Hypothalamus (tissue), 51 donors: ENCODE measurements around the gene KIAA1217.

Source experiments
- DNase-seq, 51 donors: peaks; one replicate each; lab custom pipeline; 2025; lab: John Stamatoyannopoulos, UW

The KIAA1217 gene

DNA sequence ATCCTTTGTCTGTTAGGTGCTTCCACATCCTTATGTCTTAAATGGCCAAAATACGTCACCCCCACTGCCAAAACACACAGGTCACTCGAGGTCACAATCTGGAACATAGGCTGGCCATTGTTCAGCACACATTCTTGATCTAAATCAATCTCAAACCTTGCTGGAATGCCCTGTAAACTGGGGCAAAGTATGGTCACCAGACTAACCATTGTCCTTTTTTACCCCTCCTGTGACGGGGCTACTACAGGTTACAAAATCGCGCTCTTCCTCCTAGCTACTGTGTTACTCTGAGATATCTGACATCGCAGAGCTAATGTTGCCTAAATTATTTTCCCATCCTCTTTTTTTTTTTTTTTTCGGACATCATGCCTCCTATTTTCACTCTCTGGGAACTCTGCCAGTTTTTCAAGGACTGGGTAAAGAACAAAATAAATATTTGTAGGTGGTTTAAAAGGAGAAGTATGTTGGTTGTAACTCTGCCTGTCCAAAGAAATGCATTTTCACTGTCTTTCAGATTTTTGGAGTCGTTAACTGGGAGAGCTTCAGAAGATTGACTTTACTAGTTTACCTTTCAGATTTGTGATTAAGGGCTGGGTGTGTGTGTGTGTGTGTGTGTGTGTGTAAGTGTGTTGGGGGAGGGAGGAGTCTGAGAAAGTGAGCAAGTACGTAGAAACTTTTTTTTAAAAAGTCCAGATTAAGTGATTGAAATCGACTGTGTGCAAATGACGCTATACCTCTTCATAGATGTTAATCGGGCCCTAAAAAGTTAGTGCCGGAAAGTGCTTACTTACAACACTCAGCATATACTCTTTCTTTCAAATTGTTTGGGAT is 942 bp upstream of the KIAA1217 start:
- DNase-seq, result no peak

DNA sequence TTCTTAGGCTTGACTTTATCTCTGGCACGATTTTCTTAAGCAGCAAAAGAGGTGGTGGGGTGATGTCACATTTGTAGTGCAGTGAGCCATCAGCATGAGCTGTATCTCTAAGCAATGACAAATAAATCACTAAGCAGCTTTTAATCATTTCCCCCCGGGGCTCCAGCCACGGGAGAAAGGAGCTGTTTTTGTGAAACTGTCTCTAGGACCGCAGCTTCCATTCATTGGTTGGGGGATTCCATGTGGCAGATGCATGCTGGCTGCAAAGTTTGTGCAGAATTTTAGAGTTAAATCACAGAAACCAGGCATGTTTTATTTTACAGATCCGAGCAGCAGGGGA is 464 bp downstream of the KIAA1217 start:
- peak in 3 of 51 donors; percentile 4 to 35 (median 26) for DNase-seq

DNA sequence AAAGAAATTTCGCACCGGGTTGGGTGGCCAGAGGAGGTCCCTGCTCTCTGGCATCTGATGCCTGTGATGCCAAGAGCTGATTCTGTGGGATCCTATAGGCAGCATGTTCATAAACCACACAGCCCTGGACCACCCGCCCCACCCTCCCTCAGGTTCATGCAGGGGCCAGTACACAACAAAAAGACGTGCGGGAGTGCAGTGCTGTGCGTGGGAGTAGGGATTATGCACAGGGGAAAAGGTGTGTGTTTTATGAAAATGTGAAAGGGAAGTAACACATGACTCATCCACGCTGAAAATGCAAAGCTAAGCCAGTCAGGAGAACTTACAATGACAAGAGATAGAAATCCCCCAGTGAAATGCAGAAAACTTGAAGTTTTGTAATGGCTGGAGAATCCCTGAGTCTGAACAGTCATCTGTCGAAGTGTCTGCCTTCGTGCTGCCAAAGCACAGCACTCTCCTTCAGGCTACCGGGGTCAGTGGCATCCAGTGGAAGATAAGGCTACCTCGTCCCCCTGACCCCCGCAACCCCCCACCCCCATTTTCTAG is 1.1 kb downstream of the KIAA1217 start:
- peak in 1 of 51 donors; percentile 21 for DNase-seq

DNA sequence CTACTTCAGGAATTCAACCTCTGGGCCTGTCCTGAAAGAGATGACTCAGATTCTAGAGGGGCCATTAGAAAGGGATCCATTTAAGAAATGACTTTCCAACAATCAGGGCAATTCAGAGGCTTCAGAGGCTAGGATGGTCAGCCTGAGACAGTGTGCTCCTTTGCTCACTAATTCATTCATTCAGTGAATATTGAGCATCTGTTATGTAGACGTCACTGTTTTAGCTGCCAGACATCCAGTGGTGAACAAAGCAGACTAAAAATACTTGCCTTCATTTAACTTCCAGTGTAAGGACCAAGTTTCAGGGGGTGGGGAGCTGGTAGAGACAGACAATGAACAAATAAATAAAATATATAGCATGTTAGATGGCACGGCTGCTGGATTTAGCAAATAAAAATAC is 1.6 kb downstream of the KIAA1217 start:
- DNase-seq, result no peak

DNA sequence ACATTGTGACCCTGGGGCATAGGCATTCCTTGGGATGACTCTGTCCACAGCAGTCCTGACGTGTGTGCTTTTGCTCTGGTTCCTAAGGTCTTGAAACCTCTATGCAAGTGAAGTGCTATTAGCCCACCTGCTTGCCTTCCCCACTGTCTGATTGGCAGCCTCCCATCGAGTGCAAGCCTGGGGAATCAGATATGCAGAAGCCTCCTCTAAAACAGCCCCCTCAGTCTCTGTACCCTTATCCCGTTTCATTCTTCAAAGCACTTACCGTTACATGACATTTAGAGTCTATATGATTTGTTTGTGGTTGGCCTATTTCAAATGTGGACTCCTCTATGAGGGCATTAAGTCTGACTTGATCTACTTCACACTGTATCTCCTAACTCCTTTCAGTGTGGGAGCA is 4.3 kb downstream of the KIAA1217 start:
- no peak for DNase-seq

DNA sequence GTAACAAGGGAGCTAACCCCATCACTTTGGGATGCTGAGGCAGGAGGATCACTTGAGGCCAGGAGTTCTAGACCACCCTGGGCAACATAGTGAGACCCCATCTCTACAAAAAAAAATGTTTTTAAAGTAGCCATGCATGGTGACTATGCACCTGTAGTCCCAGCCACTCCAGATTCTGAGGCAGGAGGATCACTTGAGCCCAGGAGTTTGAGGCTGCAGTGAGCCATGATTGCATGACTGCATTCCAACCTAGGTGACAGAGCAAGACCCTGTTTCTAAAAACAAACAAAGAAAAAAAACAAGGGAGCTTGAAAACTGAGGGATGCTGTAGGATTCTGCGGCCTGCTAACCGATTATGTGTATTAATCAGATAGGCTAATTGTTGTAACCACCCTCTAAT is 4.9 kb downstream of the KIAA1217 start:
- no peak for DNase-seq

DNA sequence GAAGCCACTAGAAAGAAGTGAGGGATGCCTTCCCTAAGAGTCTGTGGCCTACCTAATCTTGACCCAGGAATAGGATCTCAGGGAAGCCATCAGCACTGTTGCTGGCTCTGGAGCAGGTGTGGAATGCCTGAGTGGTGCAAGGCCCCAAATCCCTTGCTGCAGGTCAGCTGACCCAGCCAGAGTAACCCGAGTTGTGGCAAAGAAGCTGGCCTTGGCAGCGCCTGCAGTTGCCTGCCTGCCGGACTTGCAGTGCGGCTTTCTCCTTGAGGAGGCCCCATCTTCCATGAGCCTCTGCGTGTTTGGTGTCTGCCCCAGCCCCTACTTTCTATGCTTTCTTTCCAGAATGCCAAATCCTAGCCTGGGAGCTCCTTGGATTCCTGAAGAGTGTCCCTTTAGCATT is 5.8 kb downstream of the KIAA1217 start:
- DNase-seq, result peak in 1 of 51 donors; percentile 18

DNA sequence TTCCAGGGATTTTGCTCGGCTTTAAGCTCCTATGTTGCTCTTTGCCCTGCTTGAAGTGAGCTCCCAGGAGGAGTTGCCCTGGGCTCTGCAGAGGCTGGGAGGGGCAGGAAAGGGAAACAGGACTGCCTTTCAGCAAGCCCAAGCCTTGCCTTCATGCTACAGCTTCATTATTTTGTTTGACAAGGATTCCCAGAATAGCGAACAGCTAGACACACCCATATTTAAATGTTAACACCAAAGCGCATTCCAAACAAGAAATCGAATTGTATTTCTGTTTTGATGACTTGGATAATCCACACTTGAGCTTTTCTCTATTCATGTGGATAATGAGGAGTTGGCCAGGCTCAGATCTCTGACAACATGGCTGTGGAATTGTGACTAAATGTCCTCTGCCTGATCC is 6.3 kb downstream of the KIAA1217 start:
- no peak for DNase-seq

DNA sequence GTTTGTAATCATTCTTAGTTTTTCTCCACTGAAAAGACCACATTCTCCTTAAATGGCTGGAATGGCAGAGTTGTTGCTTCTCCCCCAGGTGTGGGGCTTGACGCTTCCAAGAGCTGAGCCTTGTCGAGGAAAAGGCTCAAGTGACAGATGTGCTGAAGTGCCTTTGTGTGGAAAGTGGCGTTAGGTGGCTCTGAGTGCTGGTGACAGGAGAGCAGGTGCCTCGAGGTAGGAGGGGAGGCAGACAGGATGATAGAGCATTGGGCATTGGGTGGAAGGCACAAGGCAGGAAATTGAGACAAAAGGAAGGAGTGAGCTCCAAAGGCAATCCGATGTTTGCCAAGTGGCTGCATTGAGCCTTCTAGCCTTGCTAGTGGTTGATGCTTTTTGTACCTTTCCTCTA is 6.7 kb downstream of the KIAA1217 start:
- DNase-seq, result no peak

DNA sequence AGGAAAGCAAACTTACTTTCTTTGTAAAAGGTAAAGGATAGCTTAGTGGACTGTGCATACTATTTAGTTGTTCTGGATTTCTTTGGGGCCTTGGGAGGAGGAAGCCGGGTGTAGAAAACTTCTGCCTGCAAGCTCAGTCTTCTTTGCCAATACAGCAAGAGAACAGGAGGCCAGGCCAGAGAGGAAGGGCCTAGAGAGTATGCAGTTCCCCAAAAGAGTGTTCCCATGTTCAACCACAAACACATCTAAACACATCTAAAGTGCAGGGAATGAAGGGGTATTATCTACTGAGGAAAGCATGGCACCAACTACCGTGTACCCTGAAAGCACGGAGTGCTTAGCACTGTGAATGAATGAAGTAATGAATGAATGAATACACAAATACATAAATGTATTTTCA is 11.0 kb downstream of the KIAA1217 start:
- no peak for DNase-seq

DNA sequence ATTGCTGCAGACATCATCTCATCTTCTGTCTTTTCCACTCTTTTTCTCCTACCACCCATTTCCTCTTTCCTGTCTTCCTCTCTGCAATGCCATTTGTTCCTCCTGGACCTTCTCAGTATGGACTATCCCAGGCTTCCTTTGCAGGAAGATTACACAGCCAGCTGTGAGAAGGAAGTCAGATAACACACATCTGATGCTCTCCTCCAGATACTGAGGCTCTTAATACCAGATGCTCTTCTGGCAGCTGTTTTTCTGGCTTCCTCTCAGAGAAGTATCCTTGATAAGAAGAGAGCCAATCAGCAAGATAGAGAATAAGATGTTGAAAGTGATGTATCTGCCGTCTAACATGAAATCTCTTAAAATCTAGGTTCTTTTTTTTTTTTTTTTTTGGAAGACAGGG is 14.4 kb downstream of the KIAA1217 start:
- no peak for DNase-seq

DNA sequence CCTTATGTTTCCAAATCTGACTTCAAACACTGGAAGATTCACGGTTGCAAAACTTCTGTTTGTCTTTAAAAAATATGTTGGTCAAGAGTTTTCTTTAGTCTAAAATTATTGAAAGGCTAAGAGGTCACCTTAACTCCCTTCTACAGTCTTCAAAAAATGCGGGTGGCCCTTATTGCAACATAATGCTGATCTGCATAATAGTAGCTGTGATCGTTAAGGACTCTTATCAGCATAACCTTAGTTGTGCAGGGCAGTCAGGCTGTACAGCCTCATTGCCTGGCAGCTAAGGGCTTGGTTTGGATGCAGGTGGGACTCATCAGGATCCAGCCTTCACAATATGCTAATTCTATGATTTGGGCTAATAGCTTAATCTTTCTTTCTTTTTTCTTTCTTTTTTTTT is 15.0 kb downstream of the KIAA1217 start:
- no peak for DNase-seq

DNA sequence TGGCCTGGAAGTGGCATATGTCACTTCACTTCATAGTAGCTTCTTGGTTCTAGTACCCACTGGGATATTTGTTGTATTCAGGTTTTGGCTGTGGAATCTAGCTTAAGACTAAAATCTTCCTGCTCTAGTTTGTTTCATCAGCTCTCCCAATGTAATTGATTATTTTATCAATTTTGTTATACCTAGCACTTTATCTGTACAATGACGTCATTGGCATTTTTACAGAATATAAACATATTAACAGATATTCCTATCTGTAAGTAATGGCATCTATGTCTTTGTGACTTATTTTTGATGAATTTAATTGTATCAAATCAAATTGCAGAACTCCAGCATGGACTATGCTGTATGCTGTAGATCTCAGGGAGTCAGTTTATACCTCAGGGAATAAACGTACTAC is 19.7 kb downstream of the KIAA1217 start:
- no peak for DNase-seq

DNA sequence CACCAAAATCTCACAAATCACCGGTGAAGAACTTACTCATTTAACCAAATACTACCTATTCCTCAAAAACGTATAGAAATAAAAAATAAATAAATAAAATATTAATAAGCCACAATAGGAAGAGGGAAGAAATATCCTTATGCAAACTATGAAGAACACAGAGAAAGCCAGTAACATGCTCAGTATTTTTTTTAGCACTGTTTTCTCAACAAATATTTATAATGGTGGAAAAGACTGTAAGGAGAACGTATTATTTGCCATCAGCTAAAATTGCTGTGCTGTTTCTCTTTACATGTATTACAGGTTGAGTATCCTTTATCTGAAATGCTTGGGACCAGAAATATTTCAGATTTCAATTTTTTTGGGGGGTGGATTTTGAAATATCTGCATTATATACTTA is 21.0 kb downstream of the KIAA1217 start:
- DNase-seq, result no peak

DNA sequence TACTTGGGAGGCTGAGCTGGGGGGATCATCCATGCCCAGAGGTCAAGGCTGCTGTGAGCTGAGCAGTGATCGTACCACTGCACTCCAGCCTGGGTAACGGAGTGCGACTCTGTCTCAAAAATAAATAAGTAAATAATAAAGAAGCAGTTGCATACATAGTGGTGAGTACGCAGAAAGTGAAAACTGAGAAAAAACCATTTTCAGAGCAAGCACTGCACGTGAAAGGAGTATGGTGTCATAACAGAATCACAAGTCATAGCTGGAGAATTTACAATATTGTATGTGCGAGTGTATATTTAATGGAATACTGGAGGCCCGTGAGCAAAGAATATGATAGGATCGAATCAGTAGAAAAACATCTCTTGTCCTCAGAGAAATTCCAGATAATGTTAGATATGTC is 22.3 kb downstream of the KIAA1217 start:
- no peak for DNase-seq

DNA sequence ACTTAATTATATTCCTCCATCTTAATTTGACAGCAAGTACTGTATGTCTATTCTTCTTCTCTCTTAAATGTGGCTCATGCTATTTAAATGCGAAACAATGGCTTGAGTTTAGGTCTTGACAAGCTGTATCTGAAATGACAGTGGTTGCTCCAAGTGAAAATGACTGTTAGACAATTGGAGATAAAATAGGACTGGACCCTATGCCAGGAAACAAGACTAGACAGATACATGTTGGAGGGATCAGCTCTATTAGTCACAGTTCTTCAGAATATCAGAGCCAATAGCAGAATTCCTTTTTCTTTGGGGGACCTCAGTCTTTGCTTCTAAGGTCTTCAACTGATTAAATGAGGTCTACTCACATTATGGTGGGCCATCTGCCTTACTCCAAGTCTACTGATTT is 25.8 kb downstream of the KIAA1217 start:
- DNase-seq, result no peak

DNA sequence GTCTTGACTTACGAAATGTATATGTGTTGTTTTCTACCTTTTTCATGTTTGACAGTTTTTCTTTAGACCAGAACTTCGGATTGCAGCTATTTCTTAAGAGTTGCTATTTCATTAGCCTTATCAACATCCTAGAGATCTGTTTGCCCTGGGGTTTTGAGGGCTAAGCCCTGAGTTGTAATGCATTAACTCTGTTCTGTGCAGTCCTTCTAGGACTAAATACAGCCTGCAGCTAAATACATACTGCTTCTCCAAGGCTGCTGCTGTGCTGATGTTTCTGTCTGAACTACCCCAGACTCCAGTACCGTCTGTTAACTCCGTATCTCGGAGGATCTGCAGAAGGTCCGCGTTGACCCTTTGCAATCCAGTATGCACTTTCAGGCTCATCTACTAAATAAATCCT is 26.5 kb downstream of the KIAA1217 start:
- DNase-seq, result no peak

DNA sequence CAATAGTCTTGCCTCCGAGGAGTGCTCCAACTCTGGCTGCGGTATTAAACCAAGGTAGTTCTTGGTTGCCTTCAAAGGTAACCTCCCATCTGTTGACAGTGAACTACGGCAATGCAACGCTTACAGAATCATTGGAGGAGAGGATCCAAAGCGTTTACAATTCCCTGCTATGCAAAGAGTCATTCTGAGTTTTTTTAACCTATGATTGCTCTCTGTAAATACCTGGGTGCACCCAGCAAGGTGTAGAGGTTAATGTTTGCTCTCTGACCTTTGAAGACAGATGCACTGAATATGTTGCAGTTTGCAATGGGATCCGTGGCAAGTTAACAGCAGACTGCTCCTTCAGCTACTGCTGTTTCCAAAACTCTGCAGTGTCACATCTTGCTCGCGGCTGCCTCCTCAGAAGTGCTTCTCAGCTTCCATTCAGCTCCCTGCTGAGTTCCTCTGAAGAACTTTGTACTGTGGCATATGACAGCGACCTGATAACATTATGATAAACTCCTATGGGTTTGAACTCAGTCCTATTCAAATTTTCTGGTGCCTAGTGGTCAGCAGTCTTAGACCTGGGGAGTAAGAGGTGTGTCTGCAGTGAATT is 29.0 kb downstream of the KIAA1217 start:
- no peak for DNase-seq

DNA sequence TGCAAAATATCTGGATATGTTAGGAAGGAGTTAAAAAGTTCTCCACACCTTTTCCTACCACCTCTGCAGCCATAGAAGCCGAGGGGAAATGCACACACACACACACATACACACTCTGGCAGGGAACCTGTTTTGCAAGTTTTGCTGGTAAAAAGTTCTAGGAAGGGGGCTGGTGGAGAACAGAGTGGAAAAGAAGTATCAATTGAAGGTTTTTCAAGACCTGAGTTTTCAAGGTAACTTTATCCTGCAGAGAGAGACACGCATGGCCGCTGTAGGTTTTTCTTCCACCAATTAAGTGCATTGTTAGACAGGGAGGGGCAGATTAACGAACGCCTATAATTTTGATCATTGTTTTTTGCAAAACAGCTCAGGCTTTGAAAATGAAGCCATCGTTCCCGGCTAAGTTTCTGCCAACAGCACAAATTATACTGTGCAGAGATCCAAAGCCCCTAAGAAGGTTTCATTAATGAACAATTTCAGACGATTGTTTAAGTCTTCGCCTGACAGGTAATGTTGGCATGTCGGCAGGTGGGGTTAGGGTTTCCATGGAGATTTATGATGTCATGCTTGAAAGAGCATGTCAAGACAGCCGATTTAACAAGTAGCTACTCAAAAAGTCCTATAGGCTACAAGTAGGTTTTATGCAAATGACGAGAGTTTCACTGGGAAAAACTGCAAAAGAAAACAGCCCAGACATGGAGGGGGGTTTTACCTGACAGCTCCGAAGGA is 29.7 kb downstream of the KIAA1217 start:
- no peak for DNase-seq

DNA sequence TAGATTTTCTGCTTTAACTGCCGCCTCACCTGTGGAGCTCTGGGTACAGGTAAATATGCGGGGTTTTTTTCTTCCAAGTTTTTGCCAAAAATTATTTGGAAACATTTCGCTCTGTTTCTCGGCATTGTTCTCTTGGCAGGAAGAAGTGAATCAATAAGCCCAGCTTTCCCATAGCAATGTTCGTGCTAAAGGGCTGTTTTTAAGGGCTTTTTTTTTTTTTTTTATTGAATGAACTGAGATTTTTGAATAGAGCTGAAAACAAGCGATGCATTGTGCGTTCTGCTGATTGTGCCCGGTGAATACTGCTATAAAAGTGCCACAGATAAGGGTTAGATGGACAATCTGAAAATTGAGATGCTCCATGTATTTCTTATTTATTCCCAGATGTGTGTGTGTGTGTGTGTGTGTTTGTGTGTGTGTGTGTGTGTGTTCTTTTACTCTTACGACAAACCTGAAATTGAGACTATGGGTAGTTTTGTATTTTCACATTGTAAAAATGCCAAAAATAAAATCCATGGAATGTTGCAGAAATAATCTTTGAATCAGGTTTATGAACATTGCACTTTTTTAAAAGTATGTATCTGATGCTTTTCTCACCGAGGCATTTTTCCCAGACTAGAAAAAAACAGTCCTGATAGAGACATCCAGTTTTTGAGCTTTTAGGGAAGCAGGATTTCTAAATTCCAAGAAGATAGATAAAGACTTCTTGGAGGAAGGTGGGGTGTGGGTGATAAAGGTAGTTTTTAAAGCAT is 30.5 kb downstream of the KIAA1217 start:
- DNase-seq, result no peak
